HG03457 (cell line): Measurements from ENCODE around the gene PRDM15.
"Not testable (repeated sequence)": the region's sequence is repeated elsewhere in the genome, so short reads cannot be mapped to it uniquely, and the experiment has no call there.

ENCODE experiments used
- ATAC-seq: cut with Tn5 transposase; IDR thresholded peaks from one replicate; pipeline ENCODE4 v1.9.1; 2021; ENCODE audit warnings: moderate number of reproducible peaks; ENCODE audit not compliant: unreplicated experiment

Gene PRDM15

GRCh38 chr21:41809891-41810596, 69.1 kb downstream of the PRDM15 start:
- no peak for ATAC-seq

GRCh38 chr21:41808846-41809245, 70.3 kb downstream of the PRDM15 start:
- ATAC-seq = no peak

DNA sequence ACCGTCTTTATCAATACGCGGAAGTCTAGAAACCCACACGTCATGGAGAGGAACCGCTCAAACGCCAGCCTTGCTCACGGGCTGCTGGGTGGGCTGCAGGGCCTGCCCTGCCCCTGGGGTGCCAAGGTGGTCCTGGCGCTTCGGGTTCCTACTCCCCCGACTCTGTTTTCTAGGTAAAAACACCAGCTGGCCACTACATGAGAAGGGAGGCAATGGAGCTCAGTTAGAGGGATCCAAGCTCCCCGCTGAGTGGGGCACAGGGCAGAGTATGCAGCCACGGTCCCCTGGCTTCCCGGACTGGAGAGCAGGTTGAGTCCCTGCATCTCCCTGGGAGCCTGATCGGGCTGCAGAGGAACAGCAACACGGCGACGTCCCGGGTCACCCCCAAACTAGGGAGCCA, 71.0 kb downstream of the PRDM15 start:
- ATAC-seq = no peak

- ATAC-seq = no peak
Measured at GRCh38 chr21:41806773-41807172, 72.4 kb downstream of the PRDM15 start.

- ATAC-seq = no peak
Measured at GRCh38 chr21:41805643-41806042, 73.5 kb downstream of the PRDM15 start.

DNA sequence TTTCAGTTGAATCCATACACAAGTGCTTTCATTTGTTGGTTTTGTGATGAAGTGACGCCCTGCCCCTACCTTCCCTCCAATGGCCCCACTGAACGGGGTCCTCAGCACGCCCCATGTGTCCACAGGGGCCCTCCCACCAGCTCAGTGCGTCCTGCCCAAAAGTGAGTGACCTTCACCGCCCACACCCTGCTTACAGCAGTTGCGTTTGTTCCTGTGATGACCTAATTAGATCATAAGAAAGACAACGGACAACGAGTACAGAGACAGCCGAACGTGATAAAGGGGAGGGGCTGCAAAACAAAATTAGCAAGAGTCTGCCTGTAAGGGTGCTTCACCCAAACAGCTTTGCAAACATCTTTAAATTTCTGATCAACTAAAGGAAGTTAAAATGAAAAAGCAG, 74.1 kb downstream of the PRDM15 start:
- ATAC-seq = no peak

DNA sequence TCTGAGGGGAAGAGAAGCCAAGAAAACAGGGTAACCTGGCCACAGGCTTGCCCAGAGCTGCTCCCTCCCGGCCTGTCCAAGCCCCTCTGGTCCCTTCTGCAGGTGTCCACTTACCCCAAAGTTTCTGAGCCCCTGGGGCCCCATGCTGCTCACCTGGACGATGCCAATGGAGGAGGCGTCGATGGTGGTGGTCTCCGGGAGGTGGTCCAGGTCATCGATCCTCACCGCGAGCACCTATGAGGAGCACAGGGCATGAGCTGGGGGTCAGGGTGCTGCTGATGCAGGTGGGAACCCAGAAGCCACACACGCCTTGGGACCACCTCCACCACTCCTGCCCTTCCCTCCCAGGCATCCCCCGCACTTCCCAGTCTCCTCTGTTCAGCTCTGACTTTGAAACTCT, 74.8 kb downstream of the PRDM15 start:
- ATAC-seq = no peak

DNA sequence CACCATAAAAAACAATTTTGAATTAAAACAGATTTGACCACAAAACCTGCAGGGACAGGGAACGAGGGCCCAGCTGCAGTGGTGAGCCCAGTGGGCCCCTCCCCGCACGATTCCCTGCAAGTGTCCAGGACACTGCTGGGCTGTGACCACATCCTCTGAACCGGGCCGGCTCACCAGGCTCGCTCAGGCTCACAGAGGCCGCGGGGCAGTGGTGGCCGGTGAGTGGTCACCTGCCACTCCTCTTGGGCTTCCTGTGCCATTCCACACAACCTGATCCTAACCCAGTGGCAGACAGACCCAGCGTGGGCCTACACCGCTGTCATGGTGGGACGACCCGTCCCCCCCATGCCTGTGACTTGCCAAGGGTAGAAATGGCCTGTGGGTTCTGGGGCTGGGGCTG, 75.8 kb downstream of the PRDM15 start:
- ATAC-seq = no peak

GRCh38 chr21:41802684-41803083, 76.5 kb downstream of the PRDM15 start:
- ATAC-seq = no peak

GRCh38 chr21:41802198-41802584, 77.0 kb downstream of the PRDM15 start:
- no peak for ATAC-seq

GRCh38 chr21:41801321-41802197, 77.6 kb downstream of the PRDM15 start:
- no peak for ATAC-seq

DNA sequence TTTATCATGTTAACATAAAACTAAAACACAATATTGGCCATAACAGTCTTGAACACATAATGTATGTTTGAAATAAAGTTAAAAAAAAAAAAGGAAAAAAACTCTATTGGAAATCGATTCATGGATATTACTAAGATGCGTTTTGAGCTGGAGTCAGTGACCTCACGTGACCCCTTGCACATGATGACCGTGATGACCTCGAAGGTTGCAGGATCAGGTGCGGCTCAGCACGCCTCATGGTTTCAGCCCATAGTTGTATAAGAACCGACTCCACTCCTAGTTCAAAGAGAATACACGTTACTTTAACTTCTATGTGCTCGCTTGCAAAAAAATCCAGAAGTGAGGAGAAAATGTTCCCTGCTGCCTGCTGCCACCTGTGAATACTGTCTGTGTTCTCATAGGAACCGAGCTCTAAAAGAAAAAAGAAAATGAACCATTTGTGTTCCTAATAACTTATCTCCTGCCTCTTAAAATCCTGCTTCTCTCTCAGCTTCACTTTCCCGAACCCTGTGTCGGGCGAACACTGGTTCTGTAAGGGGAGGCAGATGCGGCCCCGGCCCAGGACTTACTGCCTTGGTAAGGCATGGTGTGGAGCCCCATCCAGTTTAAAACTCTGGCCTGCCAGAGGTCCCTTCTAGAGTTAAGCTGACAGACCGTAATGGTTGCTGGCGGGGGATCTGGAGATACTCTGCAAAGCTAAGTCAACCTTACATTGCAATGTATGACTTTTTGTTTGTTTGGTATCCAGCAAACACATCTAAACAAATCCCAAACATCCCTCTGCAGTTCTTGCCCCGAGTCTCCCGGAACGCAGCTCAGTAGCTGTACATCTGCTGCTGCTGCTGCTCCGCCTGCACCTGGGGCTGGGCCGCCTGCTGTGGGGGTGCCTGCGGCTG, 78.5 kb downstream of the PRDM15 start:
- no peak for ATAC-seq

DNA sequence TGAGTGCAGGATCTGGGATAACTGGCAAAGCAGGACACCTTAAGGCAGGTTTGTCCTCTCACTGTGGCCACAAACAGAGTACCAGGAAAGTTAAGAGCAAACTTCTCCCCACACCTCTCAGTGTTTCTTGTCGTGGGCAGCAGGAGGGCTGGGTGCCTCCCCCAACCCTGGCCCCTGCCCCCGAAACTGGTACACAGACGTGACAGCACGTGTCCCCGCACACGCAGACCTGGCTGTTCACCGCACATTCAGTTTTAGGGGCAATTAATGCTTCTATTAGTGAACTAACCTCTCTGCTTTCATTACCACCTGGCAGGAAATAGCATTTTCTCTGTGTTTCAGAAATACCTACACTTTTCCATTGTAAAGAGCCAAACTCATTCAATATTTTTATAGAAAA, 79.4 kb downstream of the PRDM15 start:
- ATAC-seq = no peak

DNA sequence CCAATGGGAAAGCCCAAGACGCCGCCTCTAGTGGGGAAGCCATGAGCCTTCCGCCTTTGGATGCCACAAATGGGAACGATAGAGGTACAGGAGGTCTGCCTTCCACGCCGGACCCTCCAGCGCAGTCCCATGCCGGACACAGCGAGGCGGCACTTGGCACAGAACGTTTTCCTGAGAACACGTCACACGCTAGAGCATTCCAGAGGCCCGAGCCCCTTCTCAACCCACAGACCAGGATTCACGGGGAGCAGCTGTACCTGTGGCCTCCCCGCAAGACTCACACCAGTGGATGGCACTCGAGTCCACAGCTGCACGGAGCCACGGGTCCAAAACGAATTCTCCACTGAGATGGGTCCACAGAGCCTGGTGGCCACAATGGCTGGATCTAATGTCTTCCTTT, 80.8 kb downstream of the PRDM15 start:
- ATAC-seq = no peak

- ATAC-seq = no peak
Measured at GRCh38 chr21:41796476-41797080, 82.6 kb downstream of the PRDM15 start.

GRCh38 chr21:41795726-41796125, 83.4 kb downstream of the PRDM15 start:
- ATAC-seq = no peak

GRCh38 chr21:41794600-41794999, 84.5 kb downstream of the PRDM15 start:
- no peak for ATAC-seq

GRCh38 chr21:41792711-41793110, 86.4 kb downstream of the PRDM15 start:
- ATAC-seq = no peak

DNA sequence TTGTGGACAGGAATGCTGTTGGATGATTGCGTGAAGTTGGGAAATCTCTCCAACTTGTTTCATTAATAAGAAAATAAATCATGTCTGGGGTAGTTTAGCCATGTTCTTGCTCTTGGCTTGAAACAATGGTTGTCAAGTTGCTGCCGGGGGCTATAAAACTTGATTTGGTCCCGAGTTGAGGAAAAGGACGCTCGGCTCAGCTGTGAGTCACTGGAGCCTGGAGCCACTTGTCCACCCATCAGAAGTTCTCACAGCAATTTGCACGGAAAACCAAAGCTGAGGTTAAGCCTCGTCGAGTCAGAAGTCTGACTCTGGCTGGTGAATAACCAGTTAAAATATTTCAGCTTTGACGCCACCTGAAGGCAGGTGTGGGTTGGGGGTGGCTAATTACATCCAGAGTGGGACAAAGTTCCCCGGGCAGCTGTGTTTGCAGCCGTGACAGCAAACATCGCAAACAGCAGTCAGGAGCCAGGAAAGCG, 92.6 kb downstream of the PRDM15 start:
- ATAC-seq = no peak

- ATAC-seq = not testable (repeated sequence)
Measured at GRCh38 chr21:41785262-41785661, 93.9 kb downstream of the PRDM15 start.
